ENCODE results near the gene ABTB2. TPM values are rescaled to one million over a fixed set of nuclear protein-coding genes. Genes with fewer than 3 reads are reported as not detected.

Gene ABTB2
- total RNA-seq, 1 experiment from 2014 or later, result 5.5 TPM

GRCh38 chr11:34337016-34337415 is 20.8 kb downstream of the ABTB2 start:
- no peak overlapping the region for H4K5ac ChIP-seq (ENCODE audit: insufficient read length, low read depth, low read length)
- H3K4me2 ChIP-seq (ENCODE audit: insufficient read depth, insufficient read length, low read length), result no peak overlapping the region
- H3K4me3 Mint-ChIP-seq, result no peak overlapping the region
- H3K23me2 ChIP-seq (ENCODE audit: insufficient read length, low read depth, low read length, poor library complexity, severe bottlenecking), result no peaks in the 10 kb centered on the region
- H3K23ac ChIP-seq (ENCODE audit: insufficient read length, low read depth, low read length), result no peak overlapping the region
- no peak overlapping the region for H3K9ac ChIP-seq (ENCODE audit: extremely low read depth, insufficient read length, low read length)
- WGBS (ENCODE audit: extremely low coverage, insufficient read length, low lambda C conversion rate), result no CpG with 5 or more reads among the region's 7 CpGs
- H3K27me3 ChIP-seq (ENCODE audit: insufficient read depth, low read length), result no peaks in the 10 kb centered on the region
- H3K9me3 ChIP-seq (ENCODE audit: control insufficient read depth, low read depth, low read length), result no peaks in the 10 kb centered on the region
- no peak overlapping the region for H2BK12ac ChIP-seq (ENCODE audit: insufficient read length, low read depth, low read length)
- H3K27ac ChIP-seq (ENCODE audit: insufficient read length, low read depth, low read length), result no peak overlapping the region
- H3K4me1 Mint-ChIP-seq, result peaks cover 24 to 32% of the 10 kb centered on the region in 2 experiments
- peak overlapping the region; percentile 37; the same call in 1 of the 2 replicates for H3K14ac ChIP-seq (ENCODE audit: insufficient read depth, low read length)
- H3K79me2 ChIP-seq (ENCODE audit: insufficient read depth, low read length), result no peaks in the 10 kb centered on the region
- H4K91ac ChIP-seq (ENCODE audit: insufficient read length, low read depth, low read length), result no peak overlapping the region
- no peak overlapping the region for H2BK20ac ChIP-seq (ENCODE audit: low read depth, low read length, poor library complexity, severe bottlenecking)
- H3K18ac ChIP-seq (ENCODE audit: insufficient read length, low read depth, low read length), result no peak overlapping the region
- H3K27ac Mint-ChIP-seq, result peak overlapping the region in 1 of 3 experiments; percentile 85; a peak in 2 of 7 replicates
- H3K27me3 Mint-ChIP-seq (ENCODE audit: low read depth), result no peaks in the 10 kb centered on the region
- H2BK5ac ChIP-seq (ENCODE audit: insufficient read length, low read length), result no peak overlapping the region
- no peak overlapping the region for H2BK15ac ChIP-seq (ENCODE audit: low read depth, low read length)
- H4K8ac ChIP-seq (replicated peaks; ENCODE audit: insufficient read length, low read depth, low read length), result no peak overlapping the region
- no peaks in the 10 kb centered on the region for H4K20me1 ChIP-seq (ENCODE audit: control insufficient read depth, insufficient read depth, insufficient read length)
- no peak overlapping the region for H2AK5ac ChIP-seq (ENCODE audit: insufficient read length, low read length)
- no peak for DNase-seq
- no peak overlapping the region for H2BK120ac ChIP-seq (ENCODE audit: low read depth, low read length, poor library complexity, severe bottlenecking)
- no peak overlapping the region for H3K4ac ChIP-seq (ENCODE audit: low read depth, low read length)
- TF ChIP-seq CTCF (conservative IDR thresholded peaks at IDR 0.05), result no peak
- no peaks in the 10 kb centered on the region for H3K9me3 Mint-ChIP-seq
- no peak overlapping the region for H3K56ac ChIP-seq (ENCODE audit: insufficient read length, low read depth, low read length)
- no peaks in the 10 kb centered on the region for H3K79me1 ChIP-seq (ENCODE audit: insufficient read depth, low read depth, low read length, poor library complexity, severe bottlenecking)
- H2AFZ ChIP-seq (ENCODE audit: low read length), result no peak overlapping the region
- no peak overlapping the region for H3T11ph ChIP-seq (ENCODE audit: low read length)
- H3K36me3 Mint-ChIP-seq (ENCODE audit: insufficient read depth in 1 of 3, low read depth in 3 of 3), result no peaks in the 10 kb centered on the region; a peak in 1 of 7 replicates
- H3K4me1 ChIP-seq (ENCODE audit: insufficient read depth, low read length), result 0 out of 2 replicates have a peak, but pooled peaks cover 1% of the 10 kb centered on the region
